Stomach (tissue), 4 donors: ENCODE measurements around the gene LRCH3.

Experiments used
- POLR2A ChIP-seq, 4 donors: fragments of 450-650 bp; IDR thresholded peaks; one replicate each; pipeline ENCODE4 v1.6.1; 2016; ENCODE audit warnings: antibody characterized with exemption in 4 of 4, control low read depth in 2 of 4, mild to moderate bottlenecking in 1 of 4, moderate library complexity in 1 of 4
- TF ChIP-seq, protein P1 (sequence below), 7 experiments: fragments of 450-650 bp in 4 of 7; fragments of 200-600 bp in 3 of 7; sonication (generic) in 3 of 7; IDR thresholded peaks; one replicate each; pipeline ENCODE4 v1.5.1; 2016 to 2019; ENCODE audit warnings: antibody characterized with exemption in 7 of 7, control low read depth in 2 of 7, mild to moderate bottlenecking in 1 of 7

DNA sequence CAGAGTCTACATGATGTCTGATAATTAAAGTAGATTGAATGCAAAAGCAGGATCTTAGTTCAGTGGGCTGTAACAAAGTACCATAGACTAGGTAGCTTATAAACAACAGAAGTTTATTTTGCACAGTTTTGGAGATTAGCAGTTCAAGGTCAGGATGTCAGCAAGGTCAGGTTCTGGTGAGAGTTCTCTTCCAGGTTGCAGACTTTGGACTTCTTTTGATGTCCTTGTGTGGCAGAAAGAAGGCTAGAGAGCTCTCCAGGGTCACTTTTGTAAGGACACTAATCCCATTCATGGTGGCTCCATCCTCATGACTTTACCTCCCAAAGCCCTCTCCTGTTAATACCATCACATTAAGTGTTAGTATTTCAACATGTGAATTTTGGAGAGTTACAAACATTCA is 29.3 kb upstream of the LRCH3 start:
- TF ChIP-seq POLR2A (IDR thresholded peaks at IDR 0.05), result no peak
- TF ChIP-seq, protein P1, sequence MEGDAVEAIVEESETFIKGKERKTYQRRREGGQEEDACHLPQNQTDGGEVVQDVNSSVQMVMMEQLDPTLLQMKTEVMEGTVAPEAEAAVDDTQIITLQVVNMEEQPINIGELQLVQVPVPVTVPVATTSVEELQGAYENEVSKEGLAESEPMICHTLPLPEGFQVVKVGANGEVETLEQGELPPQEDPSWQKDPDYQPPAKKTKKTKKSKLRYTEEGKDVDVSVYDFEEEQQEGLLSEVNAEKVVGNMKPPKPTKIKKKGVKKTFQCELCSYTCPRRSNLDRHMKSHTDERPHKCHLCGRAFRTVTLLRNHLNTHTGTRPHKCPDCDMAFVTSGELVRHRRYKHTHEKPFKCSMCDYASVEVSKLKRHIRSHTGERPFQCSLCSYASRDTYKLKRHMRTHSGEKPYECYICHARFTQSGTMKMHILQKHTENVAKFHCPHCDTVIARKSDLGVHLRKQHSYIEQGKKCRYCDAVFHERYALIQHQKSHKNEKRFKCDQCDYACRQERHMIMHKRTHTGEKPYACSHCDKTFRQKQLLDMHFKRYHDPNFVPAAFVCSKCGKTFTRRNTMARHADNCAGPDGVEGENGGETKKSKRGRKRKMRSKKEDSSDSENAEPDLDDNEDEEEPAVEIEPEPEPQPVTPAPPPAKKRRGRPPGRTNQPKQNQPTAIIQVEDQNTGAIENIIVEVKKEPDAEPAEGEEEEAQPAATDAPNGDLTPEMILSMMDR (IDR thresholded peaks at IDR 0.05), result no peak
